OCI-LY3 (cell line): ENCODE data around the gene ATOH8.

Experiments used
- H2AFZ ChIP-seq: fragments of 200-600, 300-600 bp; shearing (Covaris generic); 2 replicates; pipeline ENCODE4 v1.6.0; 2014; ENCODE audit warnings: antibody characterized with exemption, low read depth, low read length
- H3K27ac ChIP-seq: fragments of 200-600, 300-600 bp; sonication (generic); 2 replicates; pipeline ENCODE4 v1.5.1; 2014; ENCODE audit warnings: mild to moderate bottlenecking, low read length, moderate library complexity, mixed read lengths
- H3K27me3 ChIP-seq: fragments of 200-600, 300-600 bp; sonication (generic); 2 replicates; pipeline ENCODE4 v1.6.1; 2014; ENCODE audit warnings: low read depth, low read length, mixed read lengths
- H3K36me3 ChIP-seq: fragments of 200-600, 300-600 bp; sonication (generic); replicated peaks from 2 replicates; pipeline ENCODE3; 2014; ENCODE audit warnings: low read depth, low read length, mixed read lengths
- H3K4me1 ChIP-seq: fragments of 300-600, 200-600 bp; sonication (generic); 2 replicates; pipeline ENCODE4 v1.6.1; 2014; ENCODE audit warnings: low read length, mixed read lengths
- H3K4me2 ChIP-seq: fragments of 200-600, 300-600 bp; sonication (generic); 2 replicates; pipeline ENCODE4 v1.6.1; 2014; ENCODE audit warnings: low read length, mixed read lengths
- H3K4me3 ChIP-seq: fragments of 300-600, 200-600 bp; sonication (generic); 2 replicates; pipeline ENCODE4 v1.5.1; 2014; ENCODE audit warnings: antibody characterized with exemption, mild to moderate bottlenecking, low read length, moderate library complexity
- H3K79me2 ChIP-seq: fragments of 300-600, 200-600 bp; shearing (Covaris generic); 2 replicates; pipeline ENCODE4 v1.6.1; 2014; ENCODE audit warnings: mild to moderate bottlenecking, low read length, mixed read lengths
- H3K9ac ChIP-seq: fragments of 300-600, 200-600 bp; shearing (Covaris generic); 2 replicates; pipeline ENCODE4 v1.6.0; 2014; ENCODE audit warnings: mild to moderate bottlenecking, low read length, moderate library complexity
- H3K9me3 ChIP-seq: fragments of 200-600, 300-600 bp; shearing (Covaris generic); 2 replicates; pipeline ENCODE4 v1.6.1; 2014; ENCODE audit warnings: low read length, mixed read lengths; ENCODE audit not compliant: insufficient read depth
- H4K20me1 ChIP-seq: fragments of 200-600, 300-600 bp; sonication (generic); 2 replicates; pipeline ENCODE4 v1.6.1; 2016; ENCODE audit warnings: low read length, mixed read lengths; ENCODE audit not compliant: insufficient read depth
- EZH2phosphoT487 ChIP-seq: fragments of 200-600 bp; shearing (Covaris generic); IDR thresholded peaks from 2 replicates; pipeline ENCODE4 v1.6.1; 2018; ENCODE audit warnings: antibody characterized with exemption, mixed run types, low read depth
- TF ChIP-seq, protein P1 (sequence below): fragments of 200-600, 300-600 bp; sonication (generic); IDR thresholded peaks from 2 replicates; pipeline ENCODE4 v1.5.1; 2014; ENCODE audit warnings: antibody characterized with exemption, low read length, low read depth

Gene ATOH8

DNA sequence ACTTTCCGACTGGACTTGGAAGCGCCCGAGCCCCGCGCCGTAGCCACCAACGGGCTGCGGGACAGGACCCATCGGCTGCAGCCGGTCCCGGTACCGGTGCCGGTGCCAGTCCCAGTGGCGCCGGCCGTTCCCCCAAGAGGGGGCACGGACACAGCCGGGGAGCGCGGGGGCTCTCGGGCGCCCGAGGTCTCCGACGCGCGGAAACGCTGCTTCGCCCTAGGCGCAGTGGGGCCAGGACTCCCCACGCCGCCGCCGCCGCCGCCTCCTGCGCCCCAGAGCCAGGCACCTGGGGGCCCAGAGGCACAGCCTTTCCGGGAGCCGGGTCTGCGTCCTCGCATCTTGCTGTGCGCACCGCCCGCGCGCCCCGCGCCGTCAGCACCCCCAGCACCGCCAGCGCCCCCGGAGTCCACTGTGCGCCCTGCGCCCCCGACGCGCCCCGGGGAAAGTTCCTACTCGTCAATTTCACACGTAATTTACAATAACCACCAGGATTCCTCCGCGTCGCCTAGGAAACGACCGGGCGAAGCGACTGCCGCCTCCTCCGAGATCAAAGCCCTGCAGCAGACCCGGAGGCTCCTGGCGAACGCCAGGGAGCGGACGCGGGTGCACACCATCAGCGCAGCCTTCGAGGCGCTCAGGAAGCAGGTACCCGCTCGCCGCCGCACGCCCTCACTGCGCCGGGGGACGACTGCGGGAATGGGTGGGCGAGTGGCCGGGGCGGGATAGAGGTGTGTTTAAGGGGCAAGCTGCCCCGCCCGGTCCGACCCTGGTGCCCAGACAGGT is 713 bp downstream of the ATOH8 start:
- no peak overlapping the region for H3K4me2 ChIP-seq
- no peaks in the 10 kb centered on the region; the same call in 1 of the 2 replicates for H3K4me1 ChIP-seq
- H3K4me3 ChIP-seq = no peak overlapping the region

DNA sequence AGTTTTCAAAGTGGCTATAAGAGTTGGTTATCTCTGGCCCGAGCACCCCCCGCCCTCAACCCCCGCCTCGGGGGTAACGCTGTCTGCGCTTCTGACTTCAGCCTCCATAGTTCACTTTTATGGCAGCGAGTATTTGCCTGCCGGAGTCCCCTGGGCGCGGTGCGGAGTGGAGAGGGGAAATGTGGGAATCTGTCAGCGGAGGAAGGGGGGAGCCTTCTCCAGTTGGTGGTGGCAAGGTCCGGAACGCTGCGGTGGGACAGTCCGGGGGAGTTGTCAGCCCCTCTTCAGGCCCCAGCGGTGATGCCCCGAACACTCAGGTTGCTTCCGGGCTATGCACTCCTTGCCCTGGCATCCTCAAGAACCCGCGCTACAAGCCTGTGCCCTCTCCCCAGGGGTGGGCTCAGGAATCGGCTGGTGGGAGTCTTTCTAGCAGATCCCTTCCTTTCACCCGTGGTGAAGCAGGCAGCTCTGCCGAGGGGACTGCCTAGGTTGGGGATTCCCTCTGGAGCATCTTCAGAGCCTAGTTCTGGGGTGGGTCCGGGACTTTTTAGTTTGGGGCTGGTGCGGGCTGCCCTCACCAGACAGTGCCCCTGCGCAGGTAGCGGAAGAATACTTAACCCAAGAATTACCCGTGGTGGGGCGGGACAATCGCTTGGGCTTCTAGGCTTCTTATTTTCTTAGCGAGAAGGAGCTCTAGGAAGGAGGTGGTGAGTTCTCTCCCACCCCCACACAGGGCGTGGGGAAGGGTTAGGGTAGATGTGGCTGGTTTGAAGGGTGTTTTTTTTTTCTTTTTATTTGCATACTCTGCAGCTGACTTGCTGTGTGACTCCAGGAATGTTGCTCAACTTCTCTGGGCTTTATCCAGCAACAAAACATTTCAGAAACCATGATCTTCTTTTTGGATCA is 1.6 kb downstream of the ATOH8 start:
- H3K4me2 ChIP-seq = peak overlapping the region; percentile 30; the same call in 1 of the 2 replicates

More for the DNA sequence above, 713 bp downstream of the ATOH8 start:
- H3K36me3 ChIP-seq = no peaks in the 10 kb centered on the region
- H3K79me2 ChIP-seq = no peaks in the 10 kb centered on the region
- peaks cover 20% of the 10 kb centered on the region for H3K27me3 ChIP-seq
- H4K20me1 ChIP-seq = no peaks in the 10 kb centered on the region; the same call in 1 of the 2 replicates
- no peak overlapping the region for H2AFZ ChIP-seq
- H3K9me3 ChIP-seq = no peaks in the 10 kb centered on the region
- TF ChIP-seq, protein P1, sequence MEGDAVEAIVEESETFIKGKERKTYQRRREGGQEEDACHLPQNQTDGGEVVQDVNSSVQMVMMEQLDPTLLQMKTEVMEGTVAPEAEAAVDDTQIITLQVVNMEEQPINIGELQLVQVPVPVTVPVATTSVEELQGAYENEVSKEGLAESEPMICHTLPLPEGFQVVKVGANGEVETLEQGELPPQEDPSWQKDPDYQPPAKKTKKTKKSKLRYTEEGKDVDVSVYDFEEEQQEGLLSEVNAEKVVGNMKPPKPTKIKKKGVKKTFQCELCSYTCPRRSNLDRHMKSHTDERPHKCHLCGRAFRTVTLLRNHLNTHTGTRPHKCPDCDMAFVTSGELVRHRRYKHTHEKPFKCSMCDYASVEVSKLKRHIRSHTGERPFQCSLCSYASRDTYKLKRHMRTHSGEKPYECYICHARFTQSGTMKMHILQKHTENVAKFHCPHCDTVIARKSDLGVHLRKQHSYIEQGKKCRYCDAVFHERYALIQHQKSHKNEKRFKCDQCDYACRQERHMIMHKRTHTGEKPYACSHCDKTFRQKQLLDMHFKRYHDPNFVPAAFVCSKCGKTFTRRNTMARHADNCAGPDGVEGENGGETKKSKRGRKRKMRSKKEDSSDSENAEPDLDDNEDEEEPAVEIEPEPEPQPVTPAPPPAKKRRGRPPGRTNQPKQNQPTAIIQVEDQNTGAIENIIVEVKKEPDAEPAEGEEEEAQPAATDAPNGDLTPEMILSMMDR = no peak
- no peak for TF ChIP-seq EZH2phosphoT487
- H3K9ac ChIP-seq = no peak overlapping the region
- no peak overlapping the region for H3K27ac ChIP-seq

DNA sequence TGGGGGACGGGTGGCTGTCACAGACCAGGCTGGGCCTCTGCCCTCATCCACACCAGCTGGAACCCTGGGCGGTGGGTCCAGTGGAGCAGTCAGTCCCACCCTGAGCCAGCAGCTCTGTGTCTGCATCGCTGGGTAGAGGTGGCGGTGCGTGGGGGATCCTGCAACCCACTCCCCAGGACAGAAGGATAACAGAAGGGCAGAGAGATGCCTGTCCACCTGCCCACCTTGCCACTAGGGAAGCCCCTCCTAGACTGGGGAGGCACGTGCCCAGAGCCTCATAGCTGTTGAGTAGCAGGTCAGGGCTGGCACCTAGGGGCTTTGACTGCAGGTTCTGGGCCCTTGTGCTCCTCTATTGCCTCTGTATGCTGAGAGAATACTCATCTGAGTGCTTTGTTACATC is 2.4 kb downstream of the ATOH8 start:
- Histone ChIP-seq H3K4me2 (no peak overlapping the region), H3K4me3 (no peak overlapping the region), H3K9ac (no peak overlapping the region), H2AFZ (no peak overlapping the region), H3K27ac (no peak overlapping the region), H3K27me3 (peaks cover 17% of the 10 kb centered on the region), H4K20me1 (no peaks in the 10 kb centered on the region; the same call in 1 of the 2 replicates), H3K79me2 (no peaks in the 10 kb centered on the region), H3K36me3 (no peaks in the 10 kb centered on the region), H3K9me3 (no peaks in the 10 kb centered on the region), H3K4me1 (no peaks in the 10 kb centered on the region; the same call in 1 of the 2 replicates)
- TF ChIP-seq, protein P1 = no peak
- no peak for TF ChIP-seq EZH2phosphoT487

More for the DNA sequence above, 1.6 kb downstream of the ATOH8 start:
- Histone ChIP-seq H3K9ac (no peak overlapping the region), H3K36me3 (no peaks in the 10 kb centered on the region), H3K27ac (no peak overlapping the region), H3K9me3 (no peaks in the 10 kb centered on the region), H3K4me3 (no peak overlapping the region), H3K27me3 (peaks cover 20% of the 10 kb centered on the region), H4K20me1 (no peaks in the 10 kb centered on the region; the same call in 1 of the 2 replicates), H2AFZ (no peak overlapping the region), H3K79me2 (no peaks in the 10 kb centered on the region), H3K4me1 (no peaks in the 10 kb centered on the region; the same call in 1 of the 2 replicates)
- no peak for TF ChIP-seq EZH2phosphoT487
- TF ChIP-seq, protein P1 = no peak
